Lower leg skin (tissue), 4 donors: Measurements from ENCODE around the gene GPM6B. TPM values are rescaled to one million over a fixed set of nuclear protein-coding genes. Genes with fewer than 3 reads are reported as not detected.

ENCODE experiments used
- total RNA-seq, 4 donors: library from RNA; depleted of rRNA; stranded (reverse); fragments of >200 nt; gene quantifications; one replicate each; pipeline ENCODE4 v1.1.0, GENCODE V29; 2016

The GPM6B gene
- total RNA-seq, 4 donors from 2014 or later: 4.6 to 22.8 (median 12.3) TPM

Other genes starting within 250 kb of the GPM6B start
- under 1 TPM in 3 of 4 donors, not detected in 1; 0.13 to 0.38 (median 0.32) TPM for gene EGFL6, start 247.5 kb downstream of the GPM6B start, total RNA-seq
- gene TCEANC, start 164.0 kb downstream of the GPM6B start, total RNA-seq: 1 to 10 TPM; 2.5 to 6.9 (median 2.7) TPM
- gene RAB9A, start 128.0 kb downstream of the GPM6B start, total RNA-seq: 10 to 100 TPM; 44.6 to 70.5 (median 56.0) TPM
- 10 to 100 TPM; 12.6 to 16.1 (median 14.9) TPM for gene TRAPPC2, start 82.5 kb downstream of the GPM6B start, total RNA-seq
- 10 to 100 TPM; 20.0 to 69.6 (median 27.5) TPM for gene OFD1, start 82.3 kb downstream of the GPM6B start, total RNA-seq
- 10 to 100 TPM; 12.0 to 18.6 (median 16.3) TPM for gene GEMIN8, start 212.8 kb upstream of the GPM6B start, total RNA-seq